GM21619 (cell line): ENCODE results near the gene PTPRD.

Experiments used
- ATAC-seq: cut with Tn5 transposase; IDR thresholded peaks from one replicate; pipeline ENCODE4 v1.9.1; 2021; ENCODE audit not compliant: unreplicated experiment

PTPRD gene

GRCh38 chr9:8815931-8816330 lies 1796.9 kb downstream of the PTPRD start:
- no peak for ATAC-seq

GRCh38 chr9:8815219-8815618 lies 1797.6 kb downstream of the PTPRD start:
- ATAC-seq = no peak

- no peak for ATAC-seq
Measured at GRCh38 chr9:8812888-8813287, 1799.9 kb downstream of the PTPRD start.

- ATAC-seq = no peak
Measured at GRCh38 chr9:8809741-8810140, 1803.1 kb downstream of the PTPRD start.

GRCh38 chr9:8806150-8806549 lies 1806.7 kb downstream of the PTPRD start:
- ATAC-seq = no peak

GRCh38 chr9:8804613-8805012 lies 1808.2 kb downstream of the PTPRD start:
- ATAC-seq = no peak

GRCh38 chr9:8802242-8802641 lies 1810.6 kb downstream of the PTPRD start:
- ATAC-seq = no peak

- ATAC-seq = no peak
Measured at GRCh38 chr9:8800196-8800595, 1812.6 kb downstream of the PTPRD start.

- no peak for ATAC-seq
Measured at GRCh38 chr9:8799615-8800014, 1813.2 kb downstream of the PTPRD start.

GRCh38 chr9:8799206-8799605 lies 1813.6 kb downstream of the PTPRD start:
- no peak for ATAC-seq

- ATAC-seq = no peak
Measured at GRCh38 chr9:8784838-8785237, 1828.0 kb downstream of the PTPRD start.

- ATAC-seq = no peak
Measured at GRCh38 chr9:8783941-8784340, 1828.9 kb downstream of the PTPRD start.

- ATAC-seq = no peak
Measured at GRCh38 chr9:8782237-8782636, 1830.6 kb downstream of the PTPRD start.

- ATAC-seq = no peak
Measured at GRCh38 chr9:8781458-8781857, 1831.3 kb downstream of the PTPRD start.

GRCh38 chr9:8780386-8780785 lies 1832.4 kb downstream of the PTPRD start:
- ATAC-seq = no peak

GRCh38 chr9:8779478-8779877 lies 1833.3 kb downstream of the PTPRD start:
- ATAC-seq = no peak

- no peak for ATAC-seq
Measured at GRCh38 chr9:8778356-8778755, 1834.4 kb downstream of the PTPRD start.

GRCh38 chr9:8772302-8772701 lies 1840.5 kb downstream of the PTPRD start:
- ATAC-seq = no peak

- ATAC-seq = no peak
Measured at GRCh38 chr9:8769153-8769552, 1843.6 kb downstream of the PTPRD start.

- no peak for ATAC-seq
Measured at GRCh38 chr9:8766096-8766495, 1846.7 kb downstream of the PTPRD start.

GRCh38 chr9:8764051-8764450 lies 1848.8 kb downstream of the PTPRD start:
- no peak for ATAC-seq

GRCh38 chr9:8762479-8763085 lies 1850.2 kb downstream of the PTPRD start:
- no peak for ATAC-seq

- ATAC-seq = no peak
Measured at GRCh38 chr9:8760000-8760767, 1852.6 kb downstream of the PTPRD start.
